HEK293T (cell line): Measurements from ENCODE around the gene BOD1.

Experiments
- CTCF ChIA-PET: fragments of 350-600 bp; formaldehyde crosslinking; extraction: SDS; loops from one replicate; lab custom pipeline; 2021; ENCODE audit warnings: antibody characterized with exemption, inconsistent platforms; lab: Yijun Ruan, JAX
- POLR2A ChIA-PET: fragments of 350-600 bp; formaldehyde crosslinking; extraction: SDS; loops from one replicate; lab custom pipeline; 2020; ENCODE audit warnings: antibody characterized with exemption, inconsistent platforms; lab: Yijun Ruan, JAX
- DNase-seq: peaks from one replicate; pipeline ENCODE4 v3.0.0; 2012; ENCODE audit warnings: mixed read lengths; ENCODE audit errors: extremely low spot score
- ARNT ChIP-seq: fragments of 450-650 bp; IDR thresholded peaks from 2 replicates; pipeline ENCODE4 v1.6.1; 2017; ENCODE audit warnings: mild to moderate bottlenecking
- BHLHE40 ChIP-seq: fragments of 450-650 bp; IDR thresholded peaks from 2 replicates; pipeline ENCODE4 v1.6.1; 2016; ENCODE audit warnings: mild to moderate bottlenecking, moderate library complexity, borderline replicate concordance
- CTBP1 ChIP-seq: fragments of 450-650 bp; IDR thresholded peaks from 2 replicates; pipeline ENCODE4 v1.6.1; 2016; ENCODE audit warnings: borderline replicate concordance
- ELF4 ChIP-seq: fragments of 450-650 bp; IDR thresholded peaks from 2 replicates; pipeline ENCODE4 v1.6.1; 2017; ENCODE audit warnings: antibody characterized with exemption
- FOXA1 ChIP-seq: fragments of 450-650 bp; IDR thresholded peaks from 2 replicates; pipeline ENCODE4 v1.6.1; 2016; ENCODE audit warnings: mild to moderate bottlenecking
- FOXK2 ChIP-seq: fragments of 450-650 bp; IDR thresholded peaks from 2 replicates; pipeline ENCODE4 v1.6.1; 2016; ENCODE audit warnings: mild to moderate bottlenecking
- FOXM1 ChIP-seq: fragments of 450-650 bp; IDR thresholded peaks from 2 replicates; pipeline ENCODE4 v1.6.1; 2017; ENCODE audit warnings: mild to moderate bottlenecking, borderline replicate concordance
- HDGF ChIP-seq: fragments of 450-650 bp; IDR thresholded peaks from 2 replicates; pipeline ENCODE4 v1.6.1; 2017; ENCODE audit warnings: antibody characterized with exemption, borderline replicate concordance
- L3MBTL2 ChIP-seq: fragments of 450-650 bp; conservative IDR thresholded peaks from 2 replicates; pipeline ENCODE4 v1.6.1; 2016; ENCODE audit warnings: mild to moderate bottlenecking
- LEF1 ChIP-seq: fragments of 450-650 bp; IDR thresholded peaks from 2 replicates; pipeline ENCODE4 v1.6.1; 2017; ENCODE audit warnings: mild to moderate bottlenecking, borderline replicate concordance
- NFRKB ChIP-seq: fragments of 450-650 bp; IDR thresholded peaks from 2 replicates; pipeline ENCODE4 v1.6.1; 2016; ENCODE audit warnings: mild to moderate bottlenecking, moderate library complexity
- SP1 ChIP-seq: fragments of 450-650 bp; IDR thresholded peaks from 2 replicates; pipeline ENCODE4 v1.6.1; 2017
- SUZ12 ChIP-seq: fragments of 450-650 bp; IDR thresholded peaks from 2 replicates; pipeline ENCODE4 v1.6.1; 2016; ENCODE audit warnings: mild to moderate bottlenecking
- TARDBP ChIP-seq: fragments of 450-650 bp; IDR thresholded peaks from 2 replicates; pipeline ENCODE4 v1.6.1; 2016
- ZNF384 ChIP-seq: fragments of 450-650 bp; IDR thresholded peaks from 2 replicates; pipeline ENCODE4 v1.6.1; 2016
- TF ChIP-seq, protein P1 (sequence below): fragments of 450-650 bp; IDR thresholded peaks from 2 replicates; pipeline ENCODE4 v1.6.1; 2016

Gene BOD1

DNA sequence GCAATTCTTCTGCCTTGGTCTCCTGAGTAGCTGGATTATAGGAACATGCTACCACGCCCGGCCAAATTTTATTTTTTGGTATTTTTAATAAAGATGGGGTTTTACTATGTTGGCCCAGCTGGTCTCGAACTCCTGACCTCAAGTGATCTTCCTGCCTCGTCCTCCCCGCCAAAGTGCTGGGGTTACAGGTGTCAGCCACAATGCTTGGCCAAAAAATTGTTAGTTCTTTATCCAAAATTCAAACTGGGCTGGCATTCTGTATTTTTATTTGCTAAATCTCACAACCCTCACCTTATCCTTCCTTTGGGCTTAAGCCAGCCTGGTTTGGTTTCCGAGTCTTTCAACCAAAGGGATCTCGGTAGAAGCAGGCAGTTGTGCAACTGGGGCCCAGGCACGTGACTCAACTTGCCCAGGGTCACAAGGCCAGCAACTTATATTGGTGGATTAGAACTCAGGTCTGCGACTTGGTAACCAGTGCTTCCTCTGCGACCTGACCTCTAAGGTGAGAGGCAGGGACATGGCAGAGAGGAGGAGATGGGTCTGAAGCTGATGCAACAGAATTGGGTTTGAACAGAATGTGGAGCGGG, 26.5 kb upstream of the BOD1 start:
- ChIA-PET CTCF (no interaction called here), POLR2A (interaction anchor here (0.7 kb wide), 1 partner anchor 1553 kb away, joined by 3 read pairs; no protein-coding TSS in a partner anchor)
- DNase-seq = no peak
- TF ChIP-seq NFRKB = no peak
- no peak for TF ChIP-seq HDGF
- TF ChIP-seq FOXM1 = no peak
- no peak for TF ChIP-seq SP1
- TF ChIP-seq FOXK2 = no peak
- TF ChIP-seq, protein P1, sequence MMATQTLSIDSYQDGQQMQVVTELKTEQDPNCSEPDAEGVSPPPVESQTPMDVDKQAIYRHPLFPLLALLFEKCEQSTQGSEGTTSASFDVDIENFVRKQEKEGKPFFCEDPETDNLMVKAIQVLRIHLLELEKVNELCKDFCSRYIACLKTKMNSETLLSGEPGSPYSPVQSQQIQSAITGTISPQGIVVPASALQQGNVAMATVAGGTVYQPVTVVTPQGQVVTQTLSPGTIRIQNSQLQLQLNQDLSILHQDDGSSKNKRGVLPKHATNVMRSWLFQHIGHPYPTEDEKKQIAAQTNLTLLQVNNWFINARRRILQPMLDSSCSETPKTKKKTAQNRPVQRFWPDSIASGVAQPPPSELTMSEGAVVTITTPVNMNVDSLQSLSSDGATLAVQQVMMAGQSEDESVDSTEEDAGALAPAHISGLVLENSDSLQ = no peak
- TF ChIP-seq LEF1 = no peak
- TF ChIP-seq BHLHE40 = no peak
- TF ChIP-seq L3MBTL2 = no peak
- no peak for TF ChIP-seq ARNT
- TF ChIP-seq ELF4 = no peak
- no peak for TF ChIP-seq TARDBP
- TF ChIP-seq CTBP1 = no peak
- TF ChIP-seq FOXA1 = no peak
- TF ChIP-seq SUZ12 = no peak
- no peak for TF ChIP-seq ZNF384

DNA sequence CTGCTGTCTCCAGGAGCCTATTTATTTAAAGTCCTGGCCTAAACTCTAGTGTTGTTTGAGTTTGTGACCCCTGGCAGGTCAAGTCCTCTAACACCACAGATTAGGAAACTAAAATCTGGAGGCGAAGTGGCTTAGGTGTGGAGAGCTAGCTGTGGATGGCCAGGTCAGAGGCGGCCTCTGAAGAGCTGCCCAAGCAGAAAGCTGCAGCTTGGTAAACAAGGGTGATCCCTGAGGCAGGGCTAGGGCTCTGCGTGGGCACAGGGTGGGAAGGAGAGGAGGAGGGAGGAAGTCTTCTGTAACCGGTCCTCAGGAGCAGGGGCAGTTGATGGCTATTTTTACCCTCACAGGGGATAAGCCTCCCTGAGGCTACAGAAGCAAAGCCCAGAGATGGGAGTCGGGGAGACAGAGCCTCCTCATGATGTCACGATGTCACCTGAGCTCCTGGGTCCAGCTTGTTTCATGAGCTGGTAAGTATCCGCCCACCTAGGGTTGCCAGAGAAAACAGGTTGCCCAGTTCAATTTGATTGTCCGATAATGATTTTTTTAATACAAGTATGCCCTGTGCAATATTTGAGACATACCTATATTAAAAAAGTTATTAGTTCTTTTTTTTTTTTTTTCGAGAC, 25.9 kb upstream of the BOD1 start:
- ChIA-PET CTCF (no interaction called here), POLR2A (interaction anchor here (0.7 kb wide), 1 partner anchor 1552 kb away, joined by 3 read pairs; no protein-coding TSS in a partner anchor)
- TF ChIP-seq NFRKB (no peak), TARDBP (no peak), SUZ12 (no peak), CTBP1 (no peak), FOXM1 (no peak), ZNF384 (no peak), ARNT (no peak), LEF1 (no peak), BHLHE40 (no peak)
- TF ChIP-seq, protein P1 = no peak
- no peak for DNase-seq

DNA sequence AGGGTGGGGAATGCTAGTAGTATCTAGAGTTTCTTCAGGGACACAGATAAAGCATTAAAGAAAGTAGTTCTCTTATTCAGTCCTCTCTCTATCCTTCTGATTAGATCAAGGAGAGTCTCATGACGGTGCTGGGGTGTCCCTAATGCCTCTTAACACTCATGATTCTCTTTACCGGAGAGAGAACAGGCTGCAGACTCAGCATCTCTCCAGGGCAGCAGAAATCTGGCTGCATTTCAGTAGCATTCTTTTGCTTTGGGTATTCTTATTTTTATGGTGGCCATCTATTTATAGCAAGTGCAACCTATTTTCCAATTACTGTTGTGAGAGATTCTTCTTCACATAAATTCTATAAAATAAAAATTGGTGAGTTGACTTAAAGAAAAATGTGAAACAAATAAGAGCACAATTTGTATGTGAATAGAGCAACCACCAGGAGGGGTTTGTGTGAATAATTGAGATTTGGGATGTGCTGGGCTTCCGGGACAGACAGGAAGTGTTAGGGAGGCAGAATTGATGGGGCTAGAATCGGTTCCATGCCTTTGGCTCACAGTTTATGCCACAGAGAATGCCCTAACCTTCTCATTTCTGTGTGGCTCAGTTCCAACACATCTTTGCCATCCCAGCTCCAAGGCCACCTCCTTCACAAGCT, 23.8 kb upstream of the BOD1 start:
- TF ChIP-seq SP1 (no peak), FOXK2 (no peak)
- CTCF ChIA-PET = interaction anchor here (1.0 kb wide), 2 partner anchors 105 to 285 kb away, joined by 3 to 4 read pairs; no protein-coding TSS in a partner anchor
- no peak for DNase-seq
- POLR2A ChIA-PET = no interaction called here

DNA sequence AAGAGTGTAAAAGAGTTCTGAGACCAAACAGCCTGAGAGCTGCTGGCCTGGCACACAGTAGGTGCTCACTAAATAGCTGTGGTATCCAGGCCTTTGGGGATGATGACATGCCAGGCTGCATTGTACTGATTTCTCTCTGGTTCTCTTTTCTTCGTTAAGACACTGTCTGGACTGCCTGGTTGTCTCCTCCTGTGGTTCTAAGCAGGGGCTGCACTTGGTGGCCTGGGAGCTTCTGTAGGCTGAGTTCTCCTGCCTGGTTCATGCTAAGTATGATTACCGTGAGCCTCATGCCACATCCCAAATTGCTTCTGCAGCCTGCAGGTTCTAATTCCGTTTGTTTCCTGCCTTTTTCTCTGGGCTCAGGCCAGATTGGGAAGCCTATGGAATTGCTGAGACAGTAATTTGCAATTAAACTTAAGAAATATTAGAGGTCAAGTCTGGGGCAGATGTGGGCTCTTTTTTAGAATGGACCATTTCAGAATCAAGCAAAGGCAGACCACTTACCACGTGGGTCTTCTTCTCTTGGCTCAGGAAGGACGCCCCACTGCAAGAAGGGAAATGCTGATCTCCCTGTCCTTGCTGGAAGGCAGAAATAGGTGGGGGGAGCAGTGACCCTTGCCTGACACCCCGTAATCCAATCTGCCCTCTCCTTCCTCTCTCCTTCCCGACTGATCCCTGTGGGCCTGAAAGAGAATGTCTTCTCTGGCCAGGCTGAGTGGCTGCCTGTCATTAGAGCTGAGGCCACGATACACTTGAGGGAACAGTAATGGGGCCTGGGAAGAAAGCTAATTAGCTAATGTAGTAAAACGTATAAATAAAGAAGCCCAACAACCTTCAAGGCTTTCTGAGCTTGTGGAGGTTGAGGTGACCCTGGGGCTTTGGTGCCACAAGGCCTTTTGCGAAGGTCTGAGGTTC, 21.9 kb upstream of the BOD1 start:
- ChIA-PET CTCF (interaction anchor here (1.6 kb wide), 1 partner anchor 9 kb away, joined by 7 read pairs; no protein-coding TSS in a partner anchor), POLR2A (interaction anchor here (0.9 to 1.3 kb wide), 2 partner anchors 250 to 335 kb away, joined by 3 read pairs; partner anchors contain the start of gene CPEB4)
- DNase-seq = no peak
- TF ChIP-seq LEF1 (no peak), SUZ12 (no peak), FOXA1 (no peak), CTBP1 (no peak), NFRKB (no peak), L3MBTL2 (no peak), FOXK2 (no peak)

DNA sequence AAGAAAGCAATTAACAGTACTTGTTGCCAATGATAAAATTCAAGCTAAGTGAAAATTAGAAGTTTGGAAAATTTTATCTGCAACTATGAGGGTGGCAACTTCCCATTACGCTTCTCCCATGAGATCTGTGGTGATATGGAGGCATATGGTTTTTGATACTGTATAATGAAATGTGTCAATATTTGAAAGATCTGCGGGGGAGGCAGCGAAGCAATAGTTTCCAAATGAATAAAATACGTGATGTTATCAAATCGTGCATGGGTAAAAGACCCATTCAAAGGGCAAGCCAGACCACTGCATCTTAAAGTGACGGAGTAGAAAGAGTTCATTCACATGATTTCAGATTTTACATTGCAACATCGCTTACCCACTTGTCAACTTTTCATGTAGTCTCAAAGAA, 20.9 kb upstream of the BOD1 start:
- ChIA-PET CTCF (no interaction called here), POLR2A (interaction anchor here (0.9 kb wide), 1 partner anchor 251 kb away, joined by 3 read pairs; the partner anchor contains the start of gene CPEB4)
- TF ChIP-seq FOXK2 (no peak), HDGF (no peak)
- DNase-seq = no peak

DNA sequence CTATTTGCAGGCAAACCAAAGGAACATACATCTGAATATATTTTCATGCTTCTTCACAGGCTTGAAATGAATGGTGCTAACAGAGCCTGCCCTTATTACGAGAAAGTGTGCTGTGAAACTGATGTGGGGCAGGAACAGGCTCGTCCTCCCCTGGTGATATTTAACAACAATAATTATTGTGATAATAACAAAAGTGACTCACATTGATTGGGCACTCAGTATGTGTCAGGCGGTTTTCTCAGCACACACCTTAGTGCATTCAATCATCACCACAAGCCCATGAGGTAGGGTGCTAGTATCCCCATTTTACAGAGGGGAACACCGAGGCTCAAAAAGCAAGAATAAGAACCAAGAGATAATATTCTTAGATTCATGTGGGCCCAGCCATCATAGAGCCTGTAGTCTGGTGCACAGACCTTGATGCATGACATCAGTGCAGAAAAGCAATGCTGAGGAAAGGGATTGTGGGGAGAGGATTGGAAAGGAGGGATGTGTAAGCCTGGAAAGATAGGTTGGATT, 18.1 kb upstream of the BOD1 start:
- DNase-seq = no peak
- ChIA-PET CTCF (interaction anchor here (1.0 kb wide), 1 partner anchor 135 kb away, joined by 3 read pairs; no protein-coding TSS in a partner anchor), POLR2A (no interaction called here)
- TF ChIP-seq CTBP1 = no peak
- no peak for TF ChIP-seq TARDBP
- TF ChIP-seq LEF1 = no peak
- no peak for TF ChIP-seq L3MBTL2
- TF ChIP-seq FOXM1 = no peak
- no peak for TF ChIP-seq ARNT
- no peak for TF ChIP-seq SP1
- TF ChIP-seq BHLHE40 = no peak
- no peak for TF ChIP-seq NFRKB
- TF ChIP-seq ZNF384 = no peak
- TF ChIP-seq FOXA1 = no peak
- TF ChIP-seq FOXK2 = no peak
- no peak for TF ChIP-seq SUZ12
